Esophagus squamous epithelium (tissue), 4 donors: ENCODE data around the gene RAD54L.

Source experiments
- POLR2A ChIP-seq, 4 donors: fragments of 450-650 bp; IDR thresholded peaks; one replicate each; pipeline ENCODE4 v1.6.1; 2017; ENCODE audit warnings: antibody characterized with exemption in 4 of 4, mild to moderate bottlenecking in 4 of 4, moderate library complexity in 3 of 4
- TF ChIP-seq, protein P1 (sequence below), 6 experiments: fragments of 450-650 bp in 4 of 6; fragments of 200-600 bp in 2 of 6; sonication (generic) in 2 of 6; IDR thresholded peaks; one replicate each; pipeline ENCODE4 v1.5.1; 2016 to 2019; ENCODE audit warnings: antibody characterized with exemption in 6 of 6, mild to moderate bottlenecking in 4 of 6, moderate library complexity in 4 of 6

DNA sequence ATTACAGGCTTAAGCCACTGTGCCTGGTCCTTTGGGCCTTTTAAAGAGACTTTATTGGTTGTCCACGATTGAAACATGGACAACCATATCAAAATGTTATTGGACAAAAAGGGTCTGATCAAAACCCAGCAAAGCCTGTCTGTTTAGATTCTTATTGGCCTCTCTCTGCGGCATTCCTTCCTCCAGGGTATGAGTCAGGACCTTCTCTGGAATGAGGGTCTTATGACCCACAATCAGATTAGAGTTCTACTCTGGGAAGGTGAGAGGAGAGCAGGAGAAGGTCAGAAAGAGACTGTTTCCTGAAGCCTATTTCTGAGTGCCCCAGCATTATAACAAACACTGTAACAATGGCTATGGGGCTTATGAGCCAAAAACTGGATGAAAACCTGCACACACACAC, 36.5 kb upstream of the RAD54L start:
- TF ChIP-seq, protein P1, sequence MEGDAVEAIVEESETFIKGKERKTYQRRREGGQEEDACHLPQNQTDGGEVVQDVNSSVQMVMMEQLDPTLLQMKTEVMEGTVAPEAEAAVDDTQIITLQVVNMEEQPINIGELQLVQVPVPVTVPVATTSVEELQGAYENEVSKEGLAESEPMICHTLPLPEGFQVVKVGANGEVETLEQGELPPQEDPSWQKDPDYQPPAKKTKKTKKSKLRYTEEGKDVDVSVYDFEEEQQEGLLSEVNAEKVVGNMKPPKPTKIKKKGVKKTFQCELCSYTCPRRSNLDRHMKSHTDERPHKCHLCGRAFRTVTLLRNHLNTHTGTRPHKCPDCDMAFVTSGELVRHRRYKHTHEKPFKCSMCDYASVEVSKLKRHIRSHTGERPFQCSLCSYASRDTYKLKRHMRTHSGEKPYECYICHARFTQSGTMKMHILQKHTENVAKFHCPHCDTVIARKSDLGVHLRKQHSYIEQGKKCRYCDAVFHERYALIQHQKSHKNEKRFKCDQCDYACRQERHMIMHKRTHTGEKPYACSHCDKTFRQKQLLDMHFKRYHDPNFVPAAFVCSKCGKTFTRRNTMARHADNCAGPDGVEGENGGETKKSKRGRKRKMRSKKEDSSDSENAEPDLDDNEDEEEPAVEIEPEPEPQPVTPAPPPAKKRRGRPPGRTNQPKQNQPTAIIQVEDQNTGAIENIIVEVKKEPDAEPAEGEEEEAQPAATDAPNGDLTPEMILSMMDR (IDR thresholded peaks at IDR 0.05): no peak
- no peak for TF ChIP-seq POLR2A (IDR thresholded peaks at IDR 0.05)
